ENCODE data around the gene A1CF. TPM values are rescaled to one million over a fixed set of nuclear protein-coding genes. Genes with fewer than 3 reads are reported as not detected.

A1CF gene
- total and polyA plus RNA-seq, 10 of the 15 experiments (the other 5 are each of a cell fraction or from before 2014, with no cell fraction given), result 0.10 TPM; not detected in 9

- Histone ChIP-seq H2AFZ (ENCODE audit: control insufficient read depth, low read depth, low read length) (no peak overlapping the region), H3K36me3 (ENCODE audit: control insufficient read depth in 2 of 2, insufficient read depth in 2 of 2, low read length in 1 of 2) (no peaks in the 10 kb centered on the region), H3K9ac (ENCODE audit: control insufficient read depth, insufficient read depth, low read length) (no peak overlapping the region), H3K79me2 (ENCODE audit: control insufficient read depth, insufficient read depth, low read length) (no peaks in the 10 kb centered on the region), H3K4me1 (ENCODE audit: control insufficient read depth, insufficient read depth, low read length) (no peaks in the 10 kb centered on the region), H3K4me3 (no peak overlapping the region), H3K27me3 (replicated peaks in 1 of 2; ENCODE audit: control insufficient read depth in 2 of 2, insufficient read depth in 2 of 2, low read length in 1 of 2) (no peaks in the 10 kb centered on the region), H3K4me2 (ENCODE audit: control insufficient read depth, insufficient read depth) (no peak overlapping the region), H3K9me3 (replicated peaks; ENCODE audit: control insufficient read depth, insufficient read depth, low read length) (no peaks in the 10 kb centered on the region), H3K27ac (ENCODE audit: control insufficient read depth, insufficient read depth) (no peak overlapping the region), H4K20me1 (ENCODE audit: control insufficient read depth, insufficient read depth) (no peaks in the 10 kb centered on the region)
- intact Hi-C loops (cut with micrococcal nuclease; ENCODE audit: unreplicated experiment) (loop anchor here (10.0 kb wide), 2 partner anchors 108 to 228 kb away; no protein-coding TSS in a partner anchor), in situ Hi-C loops (cut with MboI) (no loop called here)
- 0% methylated on average over 2 of the region's 2 CpGs for WGBS (ENCODE audit: insufficient coverage, insufficient replicate concordance, low lambda C conversion rate, missing lambda C conversion rate)
- FAIRE-seq (no peak), ATAC-seq (no peak), DNase-seq (ENCODE audit: low read depth, low spot score) (no peak)
- SMC1A ChIA-PET (ENCODE audit: uncharacterized antibody, unreplicated experiment), result no interaction called here
- CTCF ChIA-PET, result interaction anchor here (1.1 kb wide), 1 partner anchor 104 kb away, joined by 3 read pairs; no protein-coding TSS in a partner anchor
- no peak for TF ChIP-seq TCF12 (IDR thresholded peaks at IDR 0.05; ENCODE audit: low read depth, low read length)
- TF ChIP-seq EP300 (IDR thresholded peaks at IDR 0.05; ENCODE audit: borderline replicate concordance in 1 of 2, control insufficient read depth in 1 of 2, low read depth in 2 of 2, low read length in 2 of 2), result no peak
- TF ChIP-seq RCOR1 (conservative IDR thresholded peaks at IDR 0.05; ENCODE audit: low read depth, low read length), result no peak
- no peak for TF ChIP-seq SIN3A (IDR thresholded peaks at IDR 0.05; ENCODE audit: low read depth, low read length)
- TF ChIP-seq CBX5 (IDR thresholded peaks at IDR 0.05; ENCODE audit: low read depth), result no peak
- TF ChIP-seq POLR2AphosphoS5 (IDR thresholded peaks at IDR 0.05; ENCODE audit: low read length), result no peak
- TF ChIP-seq ZZZ3 (IDR thresholded peaks at IDR 0.05; ENCODE audit: control insufficient read depth, insufficient read length, low read depth), result no peak
- TF ChIP-seq MXI1 (IDR thresholded peaks at IDR 0.05; ENCODE audit: low read depth, low read length), result no peak
- TF ChIP-seq CHD2 (IDR thresholded peaks at IDR 0.05; ENCODE audit: borderline replicate concordance, low read depth, low read length), result no peak
- TF ChIP-seq E2F4 (IDR thresholded peaks at IDR 0.05; ENCODE audit: low read depth, low read length), result no peak
- TF ChIP-seq EGR1 (IDR thresholded peaks at IDR 0.05; ENCODE audit: borderline replicate concordance in 1 of 2, low read depth in 2 of 2, low read length in 2 of 2), result no peak
- TF ChIP-seq IRF4 (IDR thresholded peaks at IDR 0.05; ENCODE audit: low read depth, low read length), result no peak
- RAD21 ChIA-PET (ENCODE audit: unreplicated experiment), result no interaction called here
- no TSS peak for BruUV-seq (replicated peaks)
- POLR2A ChIA-PET, result no interaction called here
These were observed 7.0 kb upstream of the A1CF start for GRCh38 chr10:50892467-50892866.

All from GM12878 (cell line).